ENCODE measurements around the gene CACTIN. TPM values are rescaled to one million over a fixed set of nuclear protein-coding genes. Genes with fewer than 3 reads are reported as not detected.
A peak's percentile ranks its signal among the peaks of the same experiment; 100 is the strongest.

The CACTIN gene
- polyA plus RNA-seq, 1 donor from 2014 or later, result 20.6 TPM

- Mint-ChIP-seq H3K27me3 (no peaks in the 10 kb centered on the region), H3K4me1 (no peaks in the 10 kb centered on the region), H3K4me3 (no peak overlapping the region), H3K9me3 (no peaks in the 10 kb centered on the region), H3K36me3 (peaks cover 3% of the 10 kb centered on the region), H3K27ac (no peak overlapping the region)
These were observed 17.2 kb upstream of the CACTIN start for GRCh38 chr19:3643674-3644313.

- H3K27ac Mint-ChIP-seq, result no peak overlapping the region
- no peaks in the 10 kb centered on the region for H3K27me3 Mint-ChIP-seq
- no peaks in the 10 kb centered on the region for H3K9me3 Mint-ChIP-seq
- H3K4me1 Mint-ChIP-seq, result no peaks in the 10 kb centered on the region
- no peak overlapping the region for H3K4me3 Mint-ChIP-seq
- H3K36me3 Mint-ChIP-seq, result peaks cover 5% of the 10 kb centered on the region
These were observed 16.5 kb upstream of the CACTIN start for GRCh38 chr19:3642987-3643673.

- H3K36me3 Mint-ChIP-seq, result peaks cover 5% of the 10 kb centered on the region
- no peaks in the 10 kb centered on the region for H3K4me1 Mint-ChIP-seq
- no peak overlapping the region for H3K27ac Mint-ChIP-seq
- H3K27me3 Mint-ChIP-seq, result no peaks in the 10 kb centered on the region
- no peak overlapping the region for H3K4me3 Mint-ChIP-seq
- H3K9me3 Mint-ChIP-seq, result no peaks in the 10 kb centered on the region
These were observed 15.7 kb upstream of the CACTIN start for GRCh38 chr19:3642296-3642695.

- H3K9me3 Mint-ChIP-seq, result no peaks in the 10 kb centered on the region
- no peaks in the 10 kb centered on the region for H3K27me3 Mint-ChIP-seq
- H3K36me3 Mint-ChIP-seq, result peaks cover 5% of the 10 kb centered on the region
- H3K4me1 Mint-ChIP-seq, result no peaks in the 10 kb centered on the region
- H3K27ac Mint-ChIP-seq, result no peak overlapping the region
- no peak overlapping the region for H3K4me3 Mint-ChIP-seq
These were observed 15.1 kb upstream of the CACTIN start for GRCh38 chr19:3641515-3642269.

- Mint-ChIP-seq H3K4me1 (no peaks in the 10 kb centered on the region), H3K36me3 (peaks cover 4% of the 10 kb centered on the region)
These were observed 12.9 kb upstream of the CACTIN start for GRCh38 chr19:3639479-3639878.

DNA sequence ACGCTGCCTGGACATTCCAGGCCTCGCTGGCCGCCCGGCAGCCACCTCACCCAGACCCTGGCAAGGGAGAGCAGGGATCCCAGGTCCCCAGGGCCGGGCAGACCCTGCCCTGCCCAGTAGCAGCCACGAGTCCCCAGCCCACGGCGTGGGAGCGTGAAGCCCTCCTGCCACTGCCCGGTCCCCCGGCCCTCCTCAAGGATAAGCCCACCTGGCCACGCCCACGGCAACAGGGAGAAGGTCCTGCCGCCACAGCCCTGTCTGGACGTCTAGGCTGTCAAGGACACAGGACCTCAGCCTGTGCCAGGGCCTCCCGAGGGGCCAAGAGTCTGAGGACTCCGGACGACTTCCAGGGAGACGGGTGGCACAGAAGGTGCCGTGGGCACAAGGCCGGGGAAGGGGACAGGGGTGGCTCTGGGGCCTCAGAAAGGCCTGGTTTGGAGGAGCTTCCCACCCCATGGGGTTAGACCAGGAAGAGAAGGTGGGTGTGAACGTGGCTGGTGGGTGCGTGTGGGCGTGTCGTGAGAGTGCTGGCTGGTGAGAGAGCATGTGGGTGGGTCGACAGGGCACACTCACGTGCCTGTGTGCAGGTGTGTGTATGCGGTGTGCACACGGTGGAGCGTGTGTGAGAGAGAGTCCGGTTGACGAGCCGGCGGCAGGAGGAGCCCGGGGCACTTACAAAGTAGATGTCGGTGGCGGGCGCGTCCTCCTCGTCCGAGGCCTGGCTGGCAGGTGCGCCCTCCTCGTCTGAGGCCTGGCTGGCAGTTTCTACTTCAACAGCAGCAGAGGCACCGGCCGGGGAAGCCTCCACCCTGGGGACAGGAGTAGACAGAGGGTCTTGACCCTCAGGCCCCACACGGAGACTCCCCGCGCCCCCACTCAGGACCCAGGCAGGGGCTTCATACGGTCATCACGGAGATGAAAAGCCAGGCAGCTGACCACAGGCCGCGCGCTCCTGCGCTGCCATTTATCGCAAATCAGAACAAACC is 11.9 kb upstream of the CACTIN start:
- H3K27me3 Mint-ChIP-seq, result no peaks in the 10 kb centered on the region
- H3K27ac Mint-ChIP-seq, result no peak overlapping the region
- no peaks in the 10 kb centered on the region for H3K4me1 Mint-ChIP-seq
- H3K36me3 Mint-ChIP-seq, result peaks cover 4% of the 10 kb centered on the region
- no peaks in the 10 kb centered on the region for H3K9me3 Mint-ChIP-seq
- H3K4me3 Mint-ChIP-seq, result no peak overlapping the region

More at GRCh38 chr19:3639479-3639878, 12.9 kb upstream of the CACTIN start:
- H3K27ac Mint-ChIP-seq, result peak overlapping the region in 1 of 3 donors; percentile 5
- no peaks in the 10 kb centered on the region for H3K27me3 Mint-ChIP-seq
- H3K4me3 Mint-ChIP-seq, result no peak overlapping the region
- no peaks in the 10 kb centered on the region for H3K9me3 Mint-ChIP-seq

DNA sequence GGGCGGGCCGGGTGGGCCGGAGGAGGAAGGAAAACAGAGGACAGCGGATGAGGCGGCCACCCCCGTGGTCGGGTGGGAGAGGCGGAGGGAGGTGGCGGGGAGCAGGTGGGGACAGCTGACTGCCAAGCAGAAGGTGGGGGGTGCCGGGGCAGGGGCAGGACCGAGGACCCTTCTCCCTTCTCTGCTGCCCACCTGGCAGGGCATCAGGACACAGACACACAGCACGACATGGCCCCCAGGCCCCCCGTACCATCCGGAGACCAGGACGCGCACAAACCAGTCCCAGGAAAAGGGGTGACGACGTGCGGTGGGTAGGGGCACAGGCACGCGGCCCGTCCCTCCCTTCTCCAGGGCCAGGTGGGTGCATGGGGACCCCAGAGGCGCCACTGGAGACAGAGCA is 11.0 kb upstream of the CACTIN start:
- peaks cover 4% of the 10 kb centered on the region for H3K36me3 Mint-ChIP-seq
- H3K9me3 Mint-ChIP-seq, result no peaks in the 10 kb centered on the region
- no peaks in the 10 kb centered on the region for H3K27me3 Mint-ChIP-seq
- H3K4me1 Mint-ChIP-seq, result no peaks in the 10 kb centered on the region
- no peak overlapping the region for H3K27ac Mint-ChIP-seq
- H3K4me3 Mint-ChIP-seq, result no peak overlapping the region

GRCh38 chr19:3636962-3637361 is 10.4 kb upstream of the CACTIN start:
- Mint-ChIP-seq H3K36me3 (peaks cover 4% of the 10 kb centered on the region), H3K27me3 (no peaks in the 10 kb centered on the region), H3K4me3 (no peak overlapping the region), H3K27ac (no peak overlapping the region), H3K4me1 (no peaks in the 10 kb centered on the region), H3K9me3 (no peaks in the 10 kb centered on the region)

DNA sequence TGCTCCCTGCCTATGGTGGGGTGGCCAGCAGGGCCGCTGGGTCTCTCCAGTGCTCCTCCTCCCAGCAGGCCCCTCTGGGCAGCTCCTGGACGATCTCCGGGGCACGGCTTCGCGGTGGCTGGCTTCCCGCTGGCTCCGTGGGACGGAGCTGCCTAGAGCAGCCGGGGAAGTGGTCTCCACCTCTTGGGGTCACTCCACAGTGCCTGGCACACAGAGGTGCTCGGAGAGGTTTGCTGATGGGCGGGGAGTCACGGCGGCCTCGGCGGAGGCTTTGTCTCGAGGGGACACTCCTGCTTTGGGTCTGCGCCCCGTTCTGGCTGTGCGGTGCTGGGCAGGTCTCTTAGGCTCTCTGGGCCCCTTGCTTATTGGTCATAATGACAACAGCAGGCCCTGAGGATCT is 9.9 kb upstream of the CACTIN start:
- H3K4me3 Mint-ChIP-seq, result no peak overlapping the region
- no peaks in the 10 kb centered on the region for H3K4me1 Mint-ChIP-seq
- H3K27ac Mint-ChIP-seq, result no peak overlapping the region
- peaks cover 4% of the 10 kb centered on the region for H3K36me3 Mint-ChIP-seq
- no peaks in the 10 kb centered on the region for H3K27me3 Mint-ChIP-seq
- no peaks in the 10 kb centered on the region for H3K9me3 Mint-ChIP-seq

DNA sequence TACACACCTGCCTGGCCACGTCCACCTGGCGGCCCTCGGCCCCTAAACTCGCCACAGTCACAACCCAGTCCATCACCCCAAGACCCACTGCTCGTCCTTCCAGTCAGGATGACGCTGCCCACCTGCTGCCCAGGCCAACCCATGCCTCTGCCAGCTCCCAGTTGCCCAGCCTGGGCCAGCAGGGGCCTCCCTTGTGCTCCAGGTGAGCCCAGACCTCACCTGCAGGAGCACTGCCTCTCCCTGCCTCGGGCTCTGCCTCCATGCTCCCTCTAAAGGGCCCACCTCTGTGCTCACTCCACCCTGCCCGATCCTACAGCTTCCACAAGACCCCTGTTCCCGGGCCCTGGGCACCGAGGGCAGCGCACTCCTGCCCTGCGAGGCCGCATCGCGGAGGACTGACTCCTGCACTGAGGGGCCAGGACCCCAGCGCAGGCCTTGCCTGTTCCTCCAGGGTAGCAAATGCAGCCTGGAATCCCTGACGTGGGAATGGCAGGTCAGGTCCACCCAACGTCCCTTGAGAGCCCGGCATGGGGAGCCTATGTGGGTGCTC is 8.0 kb upstream of the CACTIN start:
- peaks cover 2% of the 10 kb centered on the region for H3K36me3 Mint-ChIP-seq
- no peaks in the 10 kb centered on the region for H3K9me3 Mint-ChIP-seq
- H3K4me3 Mint-ChIP-seq, result no peak overlapping the region
- H3K27me3 Mint-ChIP-seq, result no peaks in the 10 kb centered on the region
- peak overlapping the region in 1 of 3 donors; percentile 26 for H3K27ac Mint-ChIP-seq
- H3K4me1 Mint-ChIP-seq, result no peaks in the 10 kb centered on the region

DNA sequence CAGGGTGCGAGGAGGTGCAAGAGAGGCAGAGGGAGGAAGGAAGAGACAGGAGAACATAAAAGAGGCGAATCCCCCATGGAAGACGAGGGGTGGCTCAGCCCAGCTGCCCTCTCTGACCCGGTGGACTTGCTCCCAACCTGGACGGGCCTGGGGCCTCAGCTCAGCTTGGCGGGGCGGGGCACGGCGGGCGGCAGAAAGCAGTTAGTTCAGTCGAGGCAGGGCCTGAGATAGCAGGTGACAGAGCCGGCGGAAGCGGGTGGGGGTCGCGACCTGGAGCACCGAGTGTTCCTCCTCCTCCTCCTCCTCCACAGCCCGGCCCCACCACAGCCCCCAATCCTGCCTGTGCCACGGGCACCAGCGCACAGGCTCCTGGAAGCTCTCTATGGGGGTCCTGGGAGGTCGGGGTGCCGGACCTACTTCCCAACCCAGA is 7.0 kb upstream of the CACTIN start:
- peaks cover 1% of the 10 kb centered on the region for H3K36me3 Mint-ChIP-seq
- no peaks in the 10 kb centered on the region for H3K4me1 Mint-ChIP-seq
- no peak overlapping the region for H3K27ac Mint-ChIP-seq
- no peaks in the 10 kb centered on the region for H3K27me3 Mint-ChIP-seq
- H3K9me3 Mint-ChIP-seq, result no peaks in the 10 kb centered on the region
- H3K4me3 Mint-ChIP-seq, result no peak overlapping the region

DNA sequence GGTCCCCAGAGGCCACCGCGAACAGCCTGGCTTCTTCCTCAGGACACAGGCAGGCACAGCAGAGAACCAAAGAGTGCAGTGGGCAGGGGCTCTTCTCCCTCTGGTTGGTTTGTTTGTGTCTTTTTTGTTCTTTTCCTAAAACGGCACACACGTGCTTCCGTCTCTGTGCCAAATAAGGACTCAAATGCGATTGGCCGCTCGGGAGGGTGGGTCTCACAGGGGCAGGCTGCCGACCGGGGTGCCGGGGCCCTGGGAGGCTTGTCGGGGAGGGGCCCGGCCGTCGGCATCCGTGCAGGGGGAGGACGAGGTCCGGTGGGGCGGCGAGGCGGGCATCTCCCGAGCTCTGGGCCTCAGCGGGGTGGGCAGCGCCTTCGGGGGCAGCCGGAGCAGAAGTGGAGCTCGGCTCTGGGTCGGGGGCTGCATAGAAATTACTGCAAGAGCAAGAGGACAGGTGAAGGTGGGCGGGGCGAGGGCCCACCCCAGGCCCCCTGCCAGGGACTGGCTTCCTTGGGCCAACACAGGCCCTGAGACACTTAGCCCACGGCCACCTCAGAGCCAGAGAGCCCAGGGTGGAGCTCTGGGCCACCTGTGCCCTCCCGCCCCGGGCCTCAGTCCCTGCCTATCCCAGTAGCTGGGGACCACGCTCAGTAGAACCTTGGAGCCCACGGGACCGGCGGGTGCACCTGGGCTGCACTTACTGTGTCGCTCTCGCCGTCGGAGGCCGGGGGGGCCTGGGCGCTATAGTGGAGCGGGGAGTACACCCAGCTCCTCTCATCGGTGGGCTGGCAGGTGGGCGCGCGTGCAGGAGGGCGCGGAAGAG is 6.4 kb upstream of the CACTIN start:
- H3K27me3 Mint-ChIP-seq, result no peaks in the 10 kb centered on the region
- no peak overlapping the region for H3K4me3 Mint-ChIP-seq
- no peaks in the 10 kb centered on the region for H3K9me3 Mint-ChIP-seq
- no peaks in the 10 kb centered on the region for H3K36me3 Mint-ChIP-seq
- no peaks in the 10 kb centered on the region for H3K4me1 Mint-ChIP-seq
- no peak overlapping the region for H3K27ac Mint-ChIP-seq

DNA sequence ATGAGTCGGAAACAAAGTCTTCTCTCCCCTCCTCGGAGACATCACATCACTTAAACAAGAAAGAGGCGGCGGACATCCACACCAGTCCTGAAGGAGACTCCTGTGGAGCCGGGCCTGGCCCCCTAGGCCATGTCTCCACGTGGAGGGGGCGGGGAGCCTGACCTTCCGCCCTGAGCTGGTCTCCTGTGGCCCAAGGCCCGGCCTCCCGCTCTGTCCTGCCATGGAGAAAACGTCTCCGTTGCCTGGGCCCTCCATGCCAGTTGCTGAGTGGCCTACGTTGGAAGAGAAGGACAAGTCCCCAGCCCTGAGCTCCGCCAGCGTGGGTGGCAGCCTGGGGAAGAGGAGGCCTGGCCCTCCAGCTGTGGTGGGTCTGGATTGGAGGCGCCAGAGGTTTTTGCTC is 5.5 kb upstream of the CACTIN start:
- Mint-ChIP-seq H3K9me3 (no peaks in the 10 kb centered on the region), H3K36me3 (no peaks in the 10 kb centered on the region), H3K4me3 (no peak overlapping the region), H3K27me3 (no peaks in the 10 kb centered on the region), H3K4me1 (peaks cover 0 to under 1% (median 0%) of the 10 kb centered on the region in 3 donors), H3K27ac (no peak overlapping the region)

All from IgD-negative memory B cell (primary cell).